Peyer's patch (tissue), 4 donors: ENCODE results near the gene KREMEN1. TPM values are rescaled to one million over a fixed set of nuclear protein-coding genes. Genes with fewer than 3 reads are reported as not detected.
A peak's percentile ranks its signal among the peaks of the same experiment; 100 is the strongest.

Experiments
- DNase-seq, 3 donors: peaks; one replicate each; pipeline ENCODE4 v3.0.0-alpha.2; 2017 to 2019
- H3K27ac ChIP-seq, 4 donors: fragments of 200-600 bp; sonication (generic); one replicate each; pipeline ENCODE4 v1.5.1; 2016 to 2019
- H3K27me3 ChIP-seq, 2 donors: fragments of 200-600 bp; sonication (generic); one replicate each; pipeline ENCODE4 v1.5.1; 2019
- H3K36me3 ChIP-seq, 3 donors: fragments of 200-600 bp; sonication (generic); one replicate each; pipeline ENCODE4 v1.5.1; 2016 to 2019
- H3K4me1 ChIP-seq, 4 donors: fragments of 200-600 bp; sonication (generic); one replicate each; pipeline ENCODE4 v1.5.1; 2016 to 2019
- H3K4me3 ChIP-seq, 4 donors: fragments of 200-600 bp; sonication (generic); 1 replicate in 3 of 4; 2 replicates in 1 of 4; pipeline ENCODE4 v1.5.1; 2016 to 2019; ENCODE audit warnings: mild to moderate bottlenecking in 1 of 4
- H3K9me3 ChIP-seq, 4 donors: fragments of 200-600 bp; sonication (generic); one replicate each; pipeline ENCODE4 v1.5.1; 2016 to 2019; ENCODE audit warnings: mild to moderate bottlenecking in 1 of 4
- CTCF ChIP-seq, 6 experiments: fragments of 450-650 bp in 4 of 6; fragments of 200-600 bp in 2 of 6; sonication (generic) in 1 of 6; IDR thresholded peaks; one replicate each; pipeline ENCODE4 v1.5.1; 2017 to 2019; ENCODE audit warnings: antibody characterized with exemption in 6 of 6, mild to moderate bottlenecking in 3 of 6, moderate library complexity in 1 of 6
- POLR2A ChIP-seq, 2 donors: fragments of 450-650 bp; IDR thresholded peaks; one replicate each; pipeline ENCODE4 v1.5.1; 2017; ENCODE audit warnings: antibody characterized with exemption in 2 of 2, mild to moderate bottlenecking in 2 of 2, moderate library complexity in 2 of 2
- total RNA-seq, 4 donors: library from RNA; depleted of rRNA; stranded (reverse); fragments of >200 nt; gene quantifications; one replicate each; pipeline ENCODE4 v1.1.0, GENCODE V29; 2016

The KREMEN1 gene
- total RNA-seq, 4 donors from 2014 or later, result 8.2 to 32.2 (median 16.1) TPM

GRCh38 chr22:29053048-29053702 is 19.7 kb upstream of the KREMEN1 start:
- Histone ChIP-seq H3K27ac (no peak overlapping the region), H3K4me3 (no peak overlapping the region), H3K9me3 (no peaks in the 10 kb centered on the region), H3K27me3 (no peaks in the 10 kb centered on the region), H3K4me1 (no peaks in the 10 kb centered on the region), H3K36me3 (peaks cover 0 to 25% (median 0%) of the 10 kb centered on the region in 3 donors)
- no peak for DNase-seq
- TF ChIP-seq POLR2A (IDR thresholded peaks at IDR 0.05) (no peak), CTCF (IDR thresholded peaks at IDR 0.05) (no peak)

GRCh38 chr22:29054251-29054767 is 18.5 kb upstream of the KREMEN1 start:
- Histone ChIP-seq H3K27me3 (no peaks in the 10 kb centered on the region), H3K4me1 (no peaks in the 10 kb centered on the region), H3K27ac (no peak overlapping the region), H3K4me3 (no peak overlapping the region), H3K36me3 (peaks cover 0 to 15% (median 0%) of the 10 kb centered on the region in 3 donors), H3K9me3 (no peaks in the 10 kb centered on the region)
- no peak for TF ChIP-seq CTCF (IDR thresholded peaks at IDR 0.05)
- no peak for TF ChIP-seq POLR2A (IDR thresholded peaks at IDR 0.05)
- no peak for DNase-seq

GRCh38 chr22:29055192-29055830 is 17.5 kb upstream of the KREMEN1 start:
- DNase-seq, result no peak
- Histone ChIP-seq H3K27me3 (no peaks in the 10 kb centered on the region), H3K4me3 (no peak overlapping the region), H3K27ac (no peak overlapping the region), H3K9me3 (no peaks in the 10 kb centered on the region), H3K4me1 (no peaks in the 10 kb centered on the region), H3K36me3 (peaks cover 0 to 5% (median 0%) of the 10 kb centered on the region in 3 donors)
- TF ChIP-seq CTCF (IDR thresholded peaks at IDR 0.05) (no peak), POLR2A (IDR thresholded peaks at IDR 0.05) (no peak)

GRCh38 chr22:29056472-29056871 is 16.4 kb upstream of the KREMEN1 start:
- no peaks in the 10 kb centered on the region for H3K4me1 ChIP-seq
- H3K4me3 ChIP-seq, result no peak overlapping the region
- H3K9me3 ChIP-seq, result no peaks in the 10 kb centered on the region
- no peak for TF ChIP-seq POLR2A (IDR thresholded peaks at IDR 0.05)
- no peak for TF ChIP-seq CTCF (IDR thresholded peaks at IDR 0.05)
- H3K36me3 ChIP-seq, result no peaks in the 10 kb centered on the region
- no peaks in the 10 kb centered on the region for H3K27me3 ChIP-seq
- H3K27ac ChIP-seq, result no peak overlapping the region
- peak in 1 of 3 donors; percentile 14 for DNase-seq

- H3K9me3 ChIP-seq, result no peaks in the 10 kb centered on the region
- peak in 1 of 3 donors; percentile 23 for DNase-seq
- H3K27me3 ChIP-seq, result no peaks in the 10 kb centered on the region
Measured at GRCh38 chr22:29060251-29060869, 12.5 kb upstream of the KREMEN1 start.

More at GRCh38 chr22:29060251-29060869, 12.5 kb upstream of the KREMEN1 start:
- H3K36me3 ChIP-seq, result no peaks in the 10 kb centered on the region
- H3K4me1 ChIP-seq, result no peaks in the 10 kb centered on the region
- no peak overlapping the region for H3K27ac ChIP-seq
- no peak overlapping the region for H3K4me3 ChIP-seq
- TF ChIP-seq CTCF (IDR thresholded peaks at IDR 0.05) (peak in 1 of 6 experiments; percentile 6), POLR2A (IDR thresholded peaks at IDR 0.05) (no peak)
